AG09309 (cell line): ENCODE results near the gene DCD.

Source experiments
- DNase-seq: peaks from one replicate; pipeline ENCODE4 v3.0.0-alpha.2; 2010; ENCODE audit warnings: low read depth
- H3K4me3 ChIP-seq: 2 replicates; pipeline ENCODE4 v1.5.1; 2011; ENCODE audit warnings: mild to moderate bottlenecking, low read depth, low read length, moderate library complexity; ENCODE audit not compliant: control insufficient read depth
- TF ChIP-seq, protein P1 (sequence below): IDR thresholded peaks from 2 replicates; pipeline ENCODE4 v1.5.1; 2011; ENCODE audit warnings: mild to moderate bottlenecking, low read depth, low read length, inconsistent platforms; ENCODE audit not compliant: insufficient read depth, control insufficient read depth; ENCODE audit errors: missing control alignments

The DCD gene

DNA sequence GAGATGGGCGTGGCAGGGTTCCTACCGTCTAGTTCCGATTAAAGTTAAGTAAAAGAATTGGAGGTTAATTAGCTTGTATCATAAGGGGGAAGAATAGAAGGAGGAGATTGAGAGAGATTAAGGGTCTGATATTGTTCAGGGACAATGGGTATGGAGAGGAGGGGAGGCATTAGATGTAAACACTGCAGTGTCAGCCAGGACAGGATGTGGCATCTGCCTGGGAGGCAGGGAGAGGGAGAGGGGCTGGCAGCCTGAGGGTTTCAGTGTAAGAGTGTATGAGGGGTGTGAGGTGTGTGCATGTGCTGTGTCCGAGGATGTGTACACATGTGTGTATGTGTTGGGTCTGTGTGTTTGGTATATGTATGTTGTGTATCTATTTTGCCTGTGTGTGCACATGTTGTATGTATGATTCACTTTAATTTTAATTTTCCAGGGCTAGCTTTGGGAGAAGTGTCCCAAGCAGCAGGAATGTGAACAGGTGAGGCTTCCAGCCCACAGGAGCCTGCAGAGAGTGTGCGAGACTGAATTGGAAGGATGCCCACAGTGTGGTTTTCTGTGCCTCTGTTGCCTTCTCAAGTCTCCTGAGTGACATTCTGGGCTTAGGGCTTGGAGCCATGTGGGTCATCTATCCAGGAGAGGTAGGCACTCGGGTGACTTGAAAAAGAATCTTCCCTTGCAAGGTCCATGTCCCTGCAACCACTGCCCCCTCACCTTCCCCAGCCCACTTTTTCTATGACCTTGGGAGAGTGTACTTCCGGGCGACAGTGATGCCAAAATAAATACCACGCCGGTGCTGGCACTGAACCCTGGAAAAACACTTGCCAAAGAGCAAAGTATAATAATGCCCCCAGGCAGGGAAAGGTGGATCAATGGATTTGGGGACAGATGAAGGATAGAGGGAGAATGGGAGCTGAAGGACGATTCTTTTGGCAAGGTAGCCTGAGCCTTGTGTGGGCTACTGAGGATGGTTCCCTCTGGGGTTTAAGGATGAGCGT is 36.8 kb upstream of the DCD start:
- no peak overlapping the region for H3K4me3 ChIP-seq
- TF ChIP-seq, protein P1, sequence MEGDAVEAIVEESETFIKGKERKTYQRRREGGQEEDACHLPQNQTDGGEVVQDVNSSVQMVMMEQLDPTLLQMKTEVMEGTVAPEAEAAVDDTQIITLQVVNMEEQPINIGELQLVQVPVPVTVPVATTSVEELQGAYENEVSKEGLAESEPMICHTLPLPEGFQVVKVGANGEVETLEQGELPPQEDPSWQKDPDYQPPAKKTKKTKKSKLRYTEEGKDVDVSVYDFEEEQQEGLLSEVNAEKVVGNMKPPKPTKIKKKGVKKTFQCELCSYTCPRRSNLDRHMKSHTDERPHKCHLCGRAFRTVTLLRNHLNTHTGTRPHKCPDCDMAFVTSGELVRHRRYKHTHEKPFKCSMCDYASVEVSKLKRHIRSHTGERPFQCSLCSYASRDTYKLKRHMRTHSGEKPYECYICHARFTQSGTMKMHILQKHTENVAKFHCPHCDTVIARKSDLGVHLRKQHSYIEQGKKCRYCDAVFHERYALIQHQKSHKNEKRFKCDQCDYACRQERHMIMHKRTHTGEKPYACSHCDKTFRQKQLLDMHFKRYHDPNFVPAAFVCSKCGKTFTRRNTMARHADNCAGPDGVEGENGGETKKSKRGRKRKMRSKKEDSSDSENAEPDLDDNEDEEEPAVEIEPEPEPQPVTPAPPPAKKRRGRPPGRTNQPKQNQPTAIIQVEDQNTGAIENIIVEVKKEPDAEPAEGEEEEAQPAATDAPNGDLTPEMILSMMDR: no peak
- DNase-seq: no peak

DNA sequence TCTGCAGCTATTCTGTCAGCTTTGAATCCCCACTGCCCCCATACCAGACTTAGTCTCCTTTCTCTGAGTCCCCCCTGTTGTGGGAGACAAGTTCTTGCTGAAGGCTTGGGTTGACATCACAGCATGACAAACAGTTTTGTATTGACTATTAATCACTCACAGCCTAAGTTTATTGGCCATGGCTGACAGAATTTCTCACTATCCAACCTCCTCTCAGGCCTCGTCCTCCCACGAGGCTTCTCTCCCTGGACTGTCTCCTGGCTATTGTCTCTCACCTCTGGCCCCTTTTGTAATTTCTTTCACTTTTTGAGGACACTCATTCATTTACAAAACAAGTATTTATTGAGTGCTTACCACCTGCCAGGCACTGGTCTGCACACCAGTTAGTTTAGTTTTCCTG is 35.2 kb upstream of the DCD start:
- no peak for DNase-seq
- TF ChIP-seq, protein P1: no peak
- no peak overlapping the region for H3K4me3 ChIP-seq

DNA sequence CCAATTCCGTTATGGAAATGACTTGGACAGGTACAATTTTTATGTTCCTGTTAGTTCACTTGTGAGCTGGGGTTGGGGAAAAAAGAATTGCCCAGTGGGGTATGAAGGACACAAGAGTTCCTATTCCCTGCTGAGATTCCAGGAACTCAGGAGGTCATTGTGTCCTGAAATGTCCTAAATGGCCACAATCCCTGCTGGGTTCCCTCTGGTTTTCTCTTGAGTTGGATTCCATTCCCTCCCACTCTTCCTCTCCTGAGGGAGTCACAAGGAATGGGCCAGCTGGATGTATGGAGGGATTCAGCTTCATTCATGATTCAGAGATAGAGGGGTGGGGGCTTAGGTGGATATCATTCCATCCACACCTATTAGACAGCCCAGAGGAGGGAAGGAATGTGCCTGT is 34.5 kb upstream of the DCD start:
- TF ChIP-seq, protein P1: no peak
- no peak for DNase-seq
- no peak overlapping the region for H3K4me3 ChIP-seq

DNA sequence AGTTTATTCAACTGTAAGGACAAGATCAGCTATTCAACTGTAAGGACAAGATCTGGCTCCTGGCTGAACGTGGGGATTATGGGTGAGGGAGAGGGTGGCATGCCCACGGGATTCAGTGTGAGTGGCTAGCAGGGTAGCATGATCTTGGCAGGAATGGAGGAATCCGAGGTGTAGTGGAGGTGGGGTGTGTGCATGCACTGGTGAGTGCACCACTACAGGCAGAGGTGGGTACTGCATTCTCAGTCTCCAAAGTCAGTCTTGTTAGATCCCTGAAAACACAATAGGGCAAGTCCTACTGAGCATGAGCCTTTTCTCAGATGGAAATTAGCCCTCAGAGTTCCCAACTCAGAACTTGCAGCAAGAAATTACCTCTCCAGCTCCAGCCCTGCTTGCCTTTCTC is 32.2 kb upstream of the DCD start:
- no peak for DNase-seq
- TF ChIP-seq, protein P1: peak; percentile 38
- no peak overlapping the region for H3K4me3 ChIP-seq

DNA sequence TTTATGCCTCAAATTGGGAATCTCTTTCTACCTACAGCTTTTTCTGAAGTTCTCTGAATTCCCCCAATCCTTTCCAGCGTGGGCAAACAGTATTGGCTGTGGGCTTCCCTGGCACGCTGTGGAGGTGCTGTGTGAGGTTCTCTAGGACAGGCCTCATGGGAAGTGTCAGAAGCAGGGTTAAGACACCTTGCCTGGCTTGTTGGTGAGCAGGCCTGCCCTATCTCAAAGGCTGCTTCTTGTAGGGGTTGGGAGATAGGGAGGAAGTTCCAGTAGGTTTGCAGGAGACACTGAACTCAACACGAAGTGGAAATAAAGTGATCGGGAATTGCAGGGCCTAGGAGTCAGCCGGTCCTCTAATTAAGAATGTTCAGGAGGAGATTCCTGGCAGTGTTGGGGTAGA is 30.0 kb upstream of the DCD start:
- no peak overlapping the region for H3K4me3 ChIP-seq
- TF ChIP-seq, protein P1: no peak

DNA sequence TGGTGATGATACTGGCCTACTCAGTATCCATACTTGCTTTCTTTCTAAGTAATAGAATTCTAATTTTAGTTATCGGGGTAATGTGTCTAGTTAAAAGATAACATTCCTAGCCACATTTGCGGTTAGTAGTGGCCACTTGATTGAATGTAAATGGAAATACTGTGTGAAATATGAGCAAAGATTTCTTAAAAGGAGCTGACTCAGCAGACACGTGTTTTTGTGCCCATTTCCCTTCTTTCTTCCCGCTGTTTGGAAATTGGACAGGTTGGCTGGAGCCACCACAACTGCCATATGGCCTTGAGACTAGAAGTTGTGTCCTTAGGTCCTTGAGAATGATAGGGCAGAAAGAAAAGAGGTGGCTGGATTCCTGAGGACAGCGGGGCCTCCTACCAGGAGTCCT is 19.8 kb upstream of the DCD start:
- no peak overlapping the region for H3K4me3 ChIP-seq
- TF ChIP-seq, protein P1: no peak
- no peak for DNase-seq

More for the DNA sequence above, 30.0 kb upstream of the DCD start:
- DNase-seq: no peak
